ENCODE results near the gene TCF4. TPM values are rescaled to one million over a fixed set of nuclear protein-coding genes. Genes with fewer than 3 reads are reported as not detected.

Gene TCF4
- total RNA-seq, 4 donors from 2014 or later, result 58.0 to 84.3 (median 68.1) TPM

GRCh38 chr18:55268628-55269275 lies 319.2 kb downstream of the TCF4 start:
- no peak for TF ChIP-seq CTCF (IDR thresholded peaks at IDR 0.05)
- TF ChIP-seq EP300 (IDR thresholded peaks at IDR 0.05), result no peak
- no peak for TF ChIP-seq POLR2A (IDR thresholded peaks at IDR 0.05; ENCODE audit: low read depth)
- TF ChIP-seq POLR2AphosphoS5 (IDR thresholded peaks at IDR 0.05), result no peak
- no peak overlapping the region for H3K4me3 ChIP-seq
- WGBS, result 95% methylated on average over 5 of the region's 5 CpGs
- intact Hi-C loops (cut with DNase I), result no loop called here
- H3K27me3 ChIP-seq, result no peaks in the 10 kb centered on the region
- H3K4me1 ChIP-seq, result peaks cover 11 to 25% (median 24%) of the 10 kb centered on the region in 4 donors
- DNase-seq (ENCODE audit: extremely low spot score), result no peak
- no peaks in the 10 kb centered on the region for H3K9me3 ChIP-seq
- H3K36me3 ChIP-seq, result peaks cover 5 to 51% (median 33%) of the 10 kb centered on the region in 4 donors
- no peak overlapping the region for H3K27ac ChIP-seq (replicated peaks in 1 of 4)

DNA sequence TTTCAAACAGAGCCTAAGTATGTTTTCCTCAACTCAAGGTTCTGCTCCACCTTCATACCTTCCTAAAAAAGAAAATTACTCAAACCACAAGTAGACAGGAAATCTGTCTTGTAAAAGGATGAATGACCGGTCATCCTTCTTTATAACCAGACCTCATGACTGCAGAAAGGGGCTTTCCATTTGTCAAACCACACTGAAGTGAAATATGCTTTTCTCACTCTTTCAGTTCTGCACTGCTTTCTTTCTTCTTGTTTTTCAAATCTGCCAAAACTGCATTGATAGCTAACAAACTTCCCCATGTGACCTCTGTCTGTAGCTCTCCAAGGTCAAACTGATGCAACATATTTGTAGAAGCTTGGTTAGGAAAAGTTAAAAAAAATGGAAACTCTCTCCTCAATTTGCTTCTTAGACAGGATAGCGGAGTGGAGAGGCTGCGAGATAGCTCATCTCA lies 319.8 kb downstream of the TCF4 start:
- Histone ChIP-seq H3K36me3 (peaks cover 5 to 47% (median 31%) of the 10 kb centered on the region in 4 donors), H3K9me3 (no peaks in the 10 kb centered on the region), H3K27me3 (no peaks in the 10 kb centered on the region), H3K4me3 (no peak overlapping the region), H3K4me1 (peaks cover 11 to 25% (median 24%) of the 10 kb centered on the region in 4 donors), H3K27ac (replicated peaks in 1 of 4) (no peak overlapping the region)
- 76% methylated on average over 3 of the region's 3 CpGs for WGBS
- TF ChIP-seq CTCF (IDR thresholded peaks at IDR 0.05) (no peak), EP300 (IDR thresholded peaks at IDR 0.05) (no peak), POLR2A (IDR thresholded peaks at IDR 0.05; ENCODE audit: low read depth) (no peak), POLR2AphosphoS5 (IDR thresholded peaks at IDR 0.05) (no peak)
- intact Hi-C loops (cut with DNase I), result no loop called here
- DNase-seq (ENCODE audit: extremely low spot score), result no peak

- WGBS, result 77% methylated on average over 6 of the region's 6 CpGs
- Histone ChIP-seq H3K4me3 (no peak overlapping the region), H3K27ac (replicated peaks in 1 of 4) (no peak overlapping the region), H3K9me3 (no peaks in the 10 kb centered on the region), H3K4me1 (peaks cover 11 to 25% (median 21%) of the 10 kb centered on the region in 4 donors), H3K27me3 (no peaks in the 10 kb centered on the region), H3K36me3 (peaks cover 5 to 47% (median 31%) of the 10 kb centered on the region in 4 donors)
- DNase-seq (ENCODE audit: extremely low spot score), result no peak
- intact Hi-C loops (cut with DNase I), result no loop called here
- no peak for TF ChIP-seq EP300 (IDR thresholded peaks at IDR 0.05)
- TF ChIP-seq CTCF (IDR thresholded peaks at IDR 0.05), result no peak
- TF ChIP-seq POLR2A (IDR thresholded peaks at IDR 0.05; ENCODE audit: low read depth), result no peak
- TF ChIP-seq POLR2AphosphoS5 (IDR thresholded peaks at IDR 0.05), result no peak
Measured at GRCh38 chr18:55266981-55267380, 321.0 kb downstream of the TCF4 start.

GRCh38 chr18:55265984-55266383 lies 322.0 kb downstream of the TCF4 start:
- intact Hi-C loops (cut with DNase I), result no loop called here
- no peaks in the 10 kb centered on the region for H3K9me3 ChIP-seq
- WGBS, result 74% methylated on average over 3 of the region's 3 CpGs
- H3K4me3 ChIP-seq, result no peak overlapping the region
- H3K27ac ChIP-seq (replicated peaks in 1 of 4), result no peak overlapping the region
- no peak for DNase-seq (ENCODE audit: extremely low spot score)
- H3K4me1 ChIP-seq, result peaks cover 11 to 25% (median 21%) of the 10 kb centered on the region in 4 donors
- H3K27me3 ChIP-seq, result no peaks in the 10 kb centered on the region
- H3K36me3 ChIP-seq, result peaks cover 5 to 52% (median 31%) of the 10 kb centered on the region in 4 donors
- no peak for TF ChIP-seq CTCF (IDR thresholded peaks at IDR 0.05)
- no peak for TF ChIP-seq POLR2A (IDR thresholded peaks at IDR 0.05; ENCODE audit: low read depth)
- TF ChIP-seq POLR2AphosphoS5 (IDR thresholded peaks at IDR 0.05), result no peak
- TF ChIP-seq EP300 (IDR thresholded peaks at IDR 0.05), result no peak
